HCT116 (cell line): Measurements from ENCODE around the gene MTHFS. TPM values are rescaled to one million over a fixed set of nuclear protein-coding genes. Genes with fewer than 3 reads are reported as not detected.

Experiments used
- ATAC-seq: fragments of 200-7000 bp; cut with Tn5 transposase; 2 replicates; pipeline ENCODE4 v1.9.1; 2020; ENCODE audit warnings: mild to moderate bottlenecking, moderate library complexity
- BruUV-seq: library from RNA; stranded (reverse); fragments of 400-500 nt; replicated peaks from 2 replicates; lab custom pipeline; 2021; lab: Mats Ljungman, UMichigan
- CTCF ChIA-PET: fragments of 300-600 bp; sonication (Branson Sonifier 250); formaldehyde crosslinking; loops from one replicate; lab custom pipeline; 2021; ENCODE audit warnings: antibody characterized with exemption; lab: Charles Lee
- POLR2A ChIA-PET: fragments of 300-600, 350-600 bp; sonication (Branson Sonifier 250); formaldehyde crosslinking; loops from one replicate; lab custom pipeline; 2021; ENCODE audit warnings: antibody characterized with exemption; lab: Charles Lee
- RAD21 ChIA-PET, 2 experiments: fragments of 300-600 bp; sonication (Branson Sonifier 250); formaldehyde crosslinking; loops; one replicate each; lab custom pipeline; 2023; ENCODE audit warnings: low total read pairs in 2 of 2; ENCODE audit not compliant: uncharacterized antibody in 2 of 2, unreplicated experiment in 2 of 2, low non-redundant PET in 1 of 2; lab: Charles Lee
- DNase-seq: peaks from one replicate; pipeline ENCODE4 v3.0.0-alpha.2; 2010; ENCODE audit warnings: low read depth, low spot score
- H2AFZ ChIP-seq: fragments of 200-600 bp; shearing (Covaris generic), sonication (generic); 2 replicates; pipeline ENCODE4 v1.6.1; 2017; ENCODE audit warnings: low read depth, mixed run types, mixed read lengths, antibody characterized with exemption, low read length; ENCODE audit not compliant: poor library complexity, severe bottlenecking
- H3K27ac ChIP-seq: 2 replicates; pipeline ENCODE4 v1.5.1; 2012; ENCODE audit warnings: low read depth, low read length
- H3K27me3 ChIP-seq: fragments of 200-600 bp; sonication (generic); 2 replicates; pipeline ENCODE4 v1.6.1; 2016; ENCODE audit warnings: mixed run types, low read length, mixed read lengths; ENCODE audit not compliant: insufficient read depth
- H3K36me3 ChIP-seq, 2 experiments: fragments of 200-500 bp in 1 of 2; fragments of 200-600 bp in 1 of 2; sonication (Bioruptor generic) in 1 of 2; sonication (generic) in 1 of 2; 2 replicates each; pipeline versions ENCODE4 v1.5.1 to v1.6.1; 2014 to 2016; ENCODE audit warnings: low read length in 2 of 2, inconsistent platforms in 1 of 2, mixed read lengths in 1 of 2, mixed run types in 1 of 2; ENCODE audit not compliant: insufficient read depth in 2 of 2, control insufficient read depth in 1 of 2
- H3K4me1 ChIP-seq, 2 experiments: fragments of 200-600 bp in 1 of 2; sonication (generic) in 1 of 2; 2 replicates each; pipeline versions ENCODE4 v1.5.1 to v1.6.1; 2012 to 2017; ENCODE audit warnings: low read length in 2 of 2, inconsistent platforms in 1 of 2, mild to moderate bottlenecking in 1 of 2, mixed read lengths in 1 of 2, mixed run types in 1 of 2, moderate library complexity in 1 of 2; ENCODE audit not compliant: insufficient read depth in 2 of 2, control insufficient read depth in 1 of 2
- H3K4me2 ChIP-seq: fragments of 200-600 bp; sonication (generic); 2 replicates; pipeline ENCODE4 v1.6.1; 2017; ENCODE audit warnings: mixed run types, low read length, mixed read lengths
- H3K4me3 ChIP-seq, 2 experiments: fragments of 200-600 bp in 1 of 2; sonication (generic) in 1 of 2; replicated peaks in 1 of 2; 2 replicates each; pipeline ENCODE4 v1.5.1; 2011 to 2016; ENCODE audit warnings: low read length in 2 of 2, control low read depth in 1 of 2, low read depth in 1 of 2, mild to moderate bottlenecking in 1 of 2, mixed read lengths in 1 of 2, mixed run types in 1 of 2
- H3K79me2 ChIP-seq: fragments of 200-600 bp; sonication (generic); 2 replicates; pipeline ENCODE4 v1.6.1; 2017; ENCODE audit warnings: mild to moderate bottlenecking, mixed run types, low read length, moderate library complexity, mixed read lengths; ENCODE audit not compliant: insufficient read depth
- H3K9ac ChIP-seq: fragments of 200-600 bp; sonication (generic); 2 replicates; pipeline ENCODE4 v1.6.1; 2016; ENCODE audit warnings: low read length, mixed read lengths
- H3K9me2 ChIP-seq: fragments of 200-600 bp; sonication (generic), shearing (Covaris generic); 2 replicates; pipeline ENCODE4 v1.6.1; 2017; ENCODE audit warnings: mixed run types, mild to moderate bottlenecking, moderate library complexity; ENCODE audit not compliant: insufficient read depth
- H3K9me3 ChIP-seq, 2 experiments: fragments of 200-500 bp in 1 of 2; fragments of 200-600 bp in 1 of 2; sonication (Bioruptor generic) in 1 of 2; sonication (generic) in 1 of 2; 2 replicates each; pipeline ENCODE4 v1.6.1; 2014 to 2017; ENCODE audit warnings: low read length in 2 of 2, mixed read lengths in 2 of 2, inconsistent platforms in 1 of 2, low read depth in 1 of 2, mild to moderate bottlenecking in 1 of 2, mixed run types in 1 of 2, moderate library complexity in 1 of 2; ENCODE audit not compliant: control insufficient read depth in 1 of 2, insufficient read depth in 1 of 2
- H4K20me1 ChIP-seq: fragments of 200-600 bp; sonication (generic), shearing (Covaris generic); 2 replicates; pipeline ENCODE4 v1.6.1; 2017; ENCODE audit warnings: mixed run types, mild to moderate bottlenecking, moderate library complexity; ENCODE audit not compliant: insufficient read depth
- ATF3 ChIP-seq: IDR thresholded peaks from 2 replicates; pipeline ENCODE4 v1.6.1; 2012
- CBX3 ChIP-seq: IDR thresholded peaks from 2 replicates; pipeline ENCODE4 v1.6.1; 2012; ENCODE audit warnings: low read depth
- CTCF ChIP-seq, 3 experiments: fragments of 200-600 bp in 1 of 3; sonication (generic) in 1 of 3; IDR thresholded peaks in 2 of 3; conservative IDR thresholded peaks in 1 of 3; 2 replicates each; pipeline ENCODE4 v1.5.1; 2012 to 2017; ENCODE audit warnings: low read depth in 2 of 3, low read length in 2 of 3, antibody characterized with exemption in 1 of 3, borderline replicate concordance in 1 of 3, control low read depth in 1 of 3, mild to moderate bottlenecking in 1 of 3, mixed read lengths in 1 of 3, mixed run types in 1 of 3, moderate library complexity in 1 of 3; ENCODE audit not compliant: insufficient read depth in 1 of 3
- EGR1 ChIP-seq: IDR thresholded peaks from 2 replicates; pipeline ENCODE4 v1.6.1; 2012; ENCODE audit warnings: low read depth
- ELF1 ChIP-seq: IDR thresholded peaks from 2 replicates; pipeline ENCODE4 v1.6.1; 2012; ENCODE audit warnings: low read depth, borderline replicate concordance
- EZH2 ChIP-seq: fragments of 200-600 bp; sonication (generic); IDR thresholded peaks from 2 replicates; pipeline ENCODE4 v1.6.1; 2017; ENCODE audit warnings: antibody characterized with exemption, mixed run types
- EZH2phosphoT487 ChIP-seq: fragments of 200-600 bp; IDR thresholded peaks from 2 replicates; pipeline ENCODE4 v1.6.1; 2018; ENCODE audit warnings: antibody characterized with exemption, borderline replicate concordance
- FOSL1 ChIP-seq: IDR thresholded peaks from 2 replicates; pipeline ENCODE4 v1.6.1; 2012; ENCODE audit warnings: low read depth
- JUND ChIP-seq: IDR thresholded peaks from 2 replicates; pipeline ENCODE4 v1.6.1; 2012
- POLR2AphosphoS5 ChIP-seq: IDR thresholded peaks from 2 replicates; pipeline ENCODE4 v1.6.1; 2011; ENCODE audit warnings: mild to moderate bottlenecking, low read depth, low read length, moderate library complexity
- RAD21 ChIP-seq: IDR thresholded peaks from 2 replicates; pipeline ENCODE4 v1.6.1; 2012; ENCODE audit warnings: low read depth, mild to moderate bottlenecking
- REST ChIP-seq: IDR thresholded peaks from 2 replicates; pipeline ENCODE4 v1.6.1; 2012; ENCODE audit warnings: low read depth
- SIN3A ChIP-seq: IDR thresholded peaks from 2 replicates; pipeline ENCODE4 v1.6.1; 2012; ENCODE audit warnings: low read depth
- SP1 ChIP-seq: IDR thresholded peaks from 2 replicates; pipeline ENCODE4 v1.6.1; 2012; ENCODE audit warnings: low read depth
- SRF ChIP-seq: IDR thresholded peaks from 2 replicates; pipeline ENCODE4 v1.6.1; 2012; ENCODE audit warnings: low read depth
- TCF7L2 ChIP-seq: IDR thresholded peaks from 2 replicates; pipeline ENCODE4 v1.7.0; 2011; ENCODE audit warnings: borderline replicate concordance, inconsistent platforms; ENCODE audit not compliant: insufficient read depth, insufficient read length; ENCODE audit errors: extremely low read depth
- YY1 ChIP-seq: IDR thresholded peaks from 2 replicates; pipeline ENCODE4 v1.6.1; 2011; ENCODE audit warnings: low read length, low read depth, moderate library complexity, mild to moderate bottlenecking; ENCODE audit not compliant: insufficient replicate concordance; ENCODE audit errors: extremely low read depth
- ZNF274 ChIP-seq: fragments of 200-500 bp; sonication (Bioruptor generic); IDR thresholded peaks from 2 replicates; pipeline ENCODE4 v1.6.1; 2014; ENCODE audit warnings: mild to moderate bottlenecking, low read depth, low read length, inconsistent platforms
- intact Hi-C: fragments of 100-400 bp; cut with micrococcal nuclease; formaldehyde crosslinking; loops from 2 replicates; pipeline ENCODE4 v1.10.0; 2022
- total RNA-seq: library from RNA; stranded (reverse); gene quantifications from one replicate; pipeline ENCODE4 v1.2.1, GENCODE V29; 2021; ENCODE audit not compliant: unreplicated experiment
- TF ChIP-seq, protein P1 (sequence below): IDR thresholded peaks from 2 replicates; pipeline ENCODE4 v1.6.1; 2012
- TF ChIP-seq, protein P2 (sequence below): IDR thresholded peaks from 2 replicates; pipeline ENCODE4 v1.6.1; 2011; ENCODE audit warnings: mild to moderate bottlenecking, low read length, moderate library complexity; ENCODE audit not compliant: insufficient replicate concordance; ENCODE audit errors: extremely low read depth

Gene MTHFS
- total RNA-seq, 1 experiment from 2014 or later, result 30.5 TPM

DNA sequence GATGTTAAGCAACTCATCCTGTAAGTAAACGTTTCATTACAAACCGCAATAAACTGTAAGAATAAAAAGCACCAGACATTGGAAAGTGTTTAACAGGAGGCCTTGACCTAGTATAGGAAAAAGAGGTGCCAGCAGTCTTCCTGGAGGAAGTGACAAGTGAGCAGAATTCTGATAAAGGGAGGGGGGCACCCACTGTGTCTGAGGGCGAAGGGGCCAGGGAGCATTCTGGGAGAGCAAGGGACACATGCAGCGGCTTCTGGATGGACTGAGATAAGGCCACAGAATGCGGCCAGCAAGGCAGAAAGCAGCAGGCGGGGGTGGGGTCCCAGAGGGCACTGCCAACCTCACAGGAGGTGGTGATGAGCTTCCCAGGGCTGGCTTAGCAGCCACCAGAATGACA, 80.2 kb downstream of the MTHFS start:
- POLR2A ChIA-PET, result no interaction called here
- Histone ChIP-seq H3K4me1 (no peaks in the 10 kb centered on the region), H3K27me3 (no peaks in the 10 kb centered on the region), H3K79me2 (no peaks in the 10 kb centered on the region)
- no peak for ATAC-seq
- TF ChIP-seq YY1, result no peak
- no peak for TF ChIP-seq FOSL1
- TF ChIP-seq JUND, result no peak
- no peak for TF ChIP-seq SP1
- TF ChIP-seq TCF7L2, result no peak
- no peak for TF ChIP-seq CBX3
- TF ChIP-seq EGR1, result no peak
- TF ChIP-seq ZNF274, result no peak
- no peak for TF ChIP-seq EZH2
- no peak for TF ChIP-seq SRF
- TF ChIP-seq REST, result no peak
- TF ChIP-seq, protein P1, sequence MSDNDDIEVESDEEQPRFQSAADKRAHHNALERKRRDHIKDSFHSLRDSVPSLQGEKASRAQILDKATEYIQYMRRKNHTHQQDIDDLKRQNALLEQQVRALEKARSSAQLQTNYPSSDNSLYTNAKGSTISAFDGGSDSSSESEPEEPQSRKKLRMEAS, result no peak
- TF ChIP-seq EZH2phosphoT487, result no peak
- TF ChIP-seq SIN3A, result no peak
- no peak for TF ChIP-seq POLR2AphosphoS5
- no peak for TF ChIP-seq ATF3
- TF ChIP-seq, protein P2, sequence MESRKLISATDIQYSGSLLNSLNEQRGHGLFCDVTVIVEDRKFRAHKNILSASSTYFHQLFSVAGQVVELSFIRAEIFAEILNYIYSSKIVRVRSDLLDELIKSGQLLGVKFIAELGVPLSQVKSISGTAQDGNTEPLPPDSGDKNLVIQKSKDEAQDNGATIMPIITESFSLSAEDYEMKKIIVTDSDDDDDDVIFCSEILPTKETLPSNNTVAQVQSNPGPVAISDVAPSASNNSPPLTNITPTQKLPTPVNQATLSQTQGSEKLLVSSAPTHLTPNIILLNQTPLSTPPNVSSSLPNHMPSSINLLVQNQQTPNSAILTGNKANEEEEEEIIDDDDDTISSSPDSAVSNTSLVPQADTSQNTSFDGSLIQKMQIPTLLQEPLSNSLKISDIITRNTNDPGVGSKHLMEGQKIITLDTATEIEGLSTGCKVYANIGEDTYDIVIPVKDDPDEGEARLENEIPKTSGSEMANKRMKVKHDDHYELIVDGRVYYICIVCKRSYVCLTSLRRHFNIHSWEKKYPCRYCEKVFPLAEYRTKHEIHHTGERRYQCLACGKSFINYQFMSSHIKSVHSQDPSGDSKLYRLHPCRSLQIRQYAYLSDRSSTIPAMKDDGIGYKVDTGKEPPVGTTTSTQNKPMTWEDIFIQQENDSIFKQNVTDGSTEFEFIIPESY, result no peak
- TF ChIP-seq CTCF (IDR thresholded peaks at IDR 0.05 in 2 of 3, conservative IDR thresholded peaks at IDR 0.05 in 1 of 3; ENCODE audit: borderline replicate concordance in 1 of 3, insufficient read depth in 1 of 3, low read depth in 2 of 3, low read length in 2 of 3), result no peak
- TF ChIP-seq RAD21, result no peak
- no peak for TF ChIP-seq ELF1
- TF ChIP-seq, all 23 proteins: peak for 0
- H3K4me3 ChIP-seq, result no peak overlapping the region
- H4K20me1 ChIP-seq, result no peaks in the 10 kb centered on the region
- H2AFZ ChIP-seq, result no peak overlapping the region
- no peaks in the 10 kb centered on the region for H3K36me3 ChIP-seq
- no TSS peak for BruUV-seq
- H3K9me2 ChIP-seq, result no peaks in the 10 kb centered on the region
- RAD21 ChIA-PET, result no interaction called here
- no peak overlapping the region for H3K9ac ChIP-seq
- no peak overlapping the region for H3K4me2 ChIP-seq
- DNase-seq, result no peak
- intact Hi-C loops, result no loop called here
- H3K9me3 ChIP-seq, result no peaks in the 10 kb centered on the region
- no peak overlapping the region for H3K27ac ChIP-seq
- CTCF ChIA-PET, result no interaction called here
